Activated naive CD4-positive, alpha-beta T cell treated with anti-CD3 and anti-CD28 coated beads, Interleukin-2, amount 10 ng/mL, durations not matched to agents 7 days and 5 days (primary cell): ENCODE measurements around the gene COX8C.

Source experiments
- CTCF ChIA-PET: fragments of 350-600 bp; sonication (Branson Sonifier 250); formaldehyde crosslinking; loops from one replicate; lab custom pipeline; 2021; ENCODE audit warnings: antibody characterized with exemption; lab: Charles Lee
- DNase-seq: peaks from one replicate; pipeline ENCODE4 v3.0.0-alpha.2; 2020
- H3K27ac Mint-ChIP-seq: one replicate; pipeline ENCODE4 v1.8.0; 2021; ENCODE audit warnings: mild to moderate bottlenecking, moderate library complexity, mixed read lengths
- H3K27me3 Mint-ChIP-seq: one replicate; pipeline ENCODE4 v1.8.0; 2021; ENCODE audit warnings: mild to moderate bottlenecking, mixed read lengths
- H3K36me3 Mint-ChIP-seq: one replicate; pipeline ENCODE4 v1.8.0; 2021; ENCODE audit warnings: mixed read lengths
- H3K4me1 Mint-ChIP-seq: one replicate; pipeline ENCODE4 v1.8.0; 2021; ENCODE audit warnings: mixed read lengths
- H3K4me3 Mint-ChIP-seq: one replicate; pipeline ENCODE4 v1.8.0; 2021; ENCODE audit warnings: mild to moderate bottlenecking, moderate library complexity, mixed read lengths
- H3K9me3 Mint-ChIP-seq: one replicate; pipeline ENCODE4 v1.8.0; 2021; ENCODE audit warnings: mixed read lengths

Gene COX8C

GRCh38 chr14:93316716-93317115 is 30.3 kb upstream of the COX8C start:
- peaks cover 10% of the 10 kb centered on the region for H3K4me1 Mint-ChIP-seq
- CTCF ChIA-PET: no interaction called here
- DNase-seq: no peak
- no peak overlapping the region for H3K27ac Mint-ChIP-seq
- peaks cover 4% of the 10 kb centered on the region for H3K36me3 Mint-ChIP-seq
- H3K4me3 Mint-ChIP-seq: no peak overlapping the region
- H3K27me3 Mint-ChIP-seq: no peaks in the 10 kb centered on the region
- H3K9me3 Mint-ChIP-seq: no peaks in the 10 kb centered on the region

- DNase-seq: no peak
- CTCF ChIA-PET: interaction anchor here (1.3 kb wide), 1 partner anchor 83 kb away, joined by 3 read pairs; no protein-coding TSS in a partner anchor
- Mint-ChIP-seq H3K9me3 (no peaks in the 10 kb centered on the region), H3K4me1 (peaks cover 10% of the 10 kb centered on the region), H3K27ac (no peak overlapping the region), H3K27me3 (no peaks in the 10 kb centered on the region), H3K36me3 (peaks cover 5% of the 10 kb centered on the region), H3K4me3 (no peak overlapping the region)
Measured at GRCh38 chr14:93317210-93317874, 29.6 kb upstream of the COX8C start.

DNA sequence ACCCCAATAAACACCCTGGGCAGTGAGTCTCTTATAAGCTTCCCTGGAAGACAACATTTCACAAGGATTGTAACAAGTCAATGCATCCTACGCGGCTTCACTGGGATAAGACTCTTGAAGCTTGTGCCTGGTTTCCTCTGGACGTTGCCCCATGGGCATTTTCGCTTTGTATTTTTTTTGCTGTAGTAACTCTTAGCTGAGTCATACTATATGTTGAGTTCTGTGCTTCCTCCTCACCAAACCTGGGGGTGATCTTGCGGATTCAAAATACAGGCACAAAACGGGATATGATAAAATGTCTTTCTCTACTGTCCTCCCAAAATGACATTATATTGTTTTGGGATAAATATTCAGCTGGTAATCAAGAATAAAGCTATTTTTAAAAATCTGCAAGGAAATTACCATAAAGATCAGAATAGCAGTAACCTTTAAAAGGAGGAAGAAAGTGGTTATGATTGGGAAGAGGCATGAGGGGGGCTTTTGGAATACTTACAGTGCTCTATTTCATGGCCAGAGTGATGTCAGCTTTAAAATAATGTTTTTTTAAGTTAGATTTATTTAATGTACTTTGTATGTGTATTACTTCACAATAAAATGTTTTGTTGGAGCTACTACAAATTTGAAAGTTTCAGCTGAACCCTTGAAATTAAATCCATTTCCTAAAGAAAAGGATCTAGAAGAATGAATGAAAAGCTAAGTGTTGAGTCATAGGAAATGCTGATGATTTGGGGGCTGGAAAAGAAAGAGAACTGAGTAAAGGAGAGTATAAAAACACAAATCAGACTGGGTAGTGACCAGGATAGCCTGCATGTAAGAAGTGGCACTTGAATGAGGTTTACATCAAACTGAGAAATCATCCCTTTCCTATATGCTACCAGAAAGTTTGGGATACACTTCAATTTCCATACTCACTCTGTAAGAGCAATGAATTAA is 28.8 kb upstream of the COX8C start:
- no peaks in the 10 kb centered on the region for H3K27me3 Mint-ChIP-seq
- CTCF ChIA-PET: interaction anchor here (0.6 to 1.3 kb wide), 2 partner anchors 84 to 205 kb away, joined by 3 read pairs; no protein-coding TSS in a partner anchor
- H3K4me1 Mint-ChIP-seq: peaks cover 10% of the 10 kb centered on the region
- H3K36me3 Mint-ChIP-seq: peaks cover 5% of the 10 kb centered on the region
- DNase-seq: no peak
- H3K9me3 Mint-ChIP-seq: no peaks in the 10 kb centered on the region
- no peak overlapping the region for H3K4me3 Mint-ChIP-seq
- no peak overlapping the region for H3K27ac Mint-ChIP-seq

DNA sequence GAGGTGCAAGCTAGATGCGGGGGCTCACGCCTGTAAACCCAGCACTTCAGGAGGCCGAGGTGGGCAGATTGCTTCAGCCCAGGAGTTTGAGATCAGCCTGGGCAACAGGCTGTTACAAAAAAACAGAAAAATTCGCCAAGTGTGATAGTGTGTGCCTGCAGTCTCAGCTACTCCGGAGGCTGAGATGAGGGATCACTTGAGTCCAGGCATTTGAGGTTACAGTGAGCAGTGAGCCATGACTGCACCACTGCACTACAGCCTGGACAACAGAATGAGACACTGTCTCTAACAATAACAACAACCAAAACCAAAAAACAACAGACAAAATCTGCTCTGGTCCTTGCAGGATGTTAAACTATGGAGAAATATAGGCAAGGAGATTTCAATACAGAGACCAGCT is 28.1 kb upstream of the COX8C start:
- peaks cover 5% of the 10 kb centered on the region for H3K36me3 Mint-ChIP-seq
- no peak overlapping the region for H3K4me3 Mint-ChIP-seq
- CTCF ChIA-PET: interaction anchor here (1.3 kb wide), 1 partner anchor 85 kb away, joined by 3 read pairs; no protein-coding TSS in a partner anchor
- H3K27me3 Mint-ChIP-seq: no peaks in the 10 kb centered on the region
- DNase-seq: no peak
- H3K4me1 Mint-ChIP-seq: peaks cover 12% of the 10 kb centered on the region
- no peaks in the 10 kb centered on the region for H3K9me3 Mint-ChIP-seq
- no peak overlapping the region for H3K27ac Mint-ChIP-seq

- no peaks in the 10 kb centered on the region for H3K27me3 Mint-ChIP-seq
- no peak overlapping the region for H3K4me3 Mint-ChIP-seq
- H3K36me3 Mint-ChIP-seq: peaks cover 7% of the 10 kb centered on the region
- no peak overlapping the region for H3K27ac Mint-ChIP-seq
- CTCF ChIA-PET: no interaction called here
- DNase-seq: no peak
- no peaks in the 10 kb centered on the region for H3K9me3 Mint-ChIP-seq
- H3K4me1 Mint-ChIP-seq: peaks cover 12% of the 10 kb centered on the region
Measured at GRCh38 chr14:93319494-93319893, 27.5 kb upstream of the COX8C start.

DNA sequence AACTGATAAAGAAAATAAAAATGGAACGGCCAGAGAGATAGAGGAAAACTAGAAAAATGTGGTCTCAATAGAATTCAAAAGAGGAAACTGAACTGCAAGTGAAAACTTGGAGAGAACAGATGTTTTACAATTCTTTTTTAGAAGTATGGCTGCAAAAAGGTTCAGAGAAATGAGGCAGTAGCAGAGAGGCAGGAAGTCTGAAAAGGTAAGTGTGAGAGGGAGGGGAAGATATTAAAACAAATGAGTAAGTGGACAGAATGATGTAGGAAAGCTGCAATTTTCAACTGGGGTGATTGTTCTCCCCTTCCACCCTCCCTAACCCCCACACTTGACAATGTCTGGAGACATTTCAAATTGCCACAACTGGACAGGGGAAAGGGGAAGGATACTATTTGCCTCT is 27.0 kb upstream of the COX8C start:
- H3K4me3 Mint-ChIP-seq: no peak overlapping the region
- H3K4me1 Mint-ChIP-seq: peaks cover 12% of the 10 kb centered on the region
- CTCF ChIA-PET: no interaction called here
- DNase-seq: no peak
- no peaks in the 10 kb centered on the region for H3K27me3 Mint-ChIP-seq
- H3K27ac Mint-ChIP-seq: no peak overlapping the region
- H3K9me3 Mint-ChIP-seq: no peaks in the 10 kb centered on the region
- H3K36me3 Mint-ChIP-seq: peaks cover 11% of the 10 kb centered on the region

- Mint-ChIP-seq H3K27me3 (no peaks in the 10 kb centered on the region), H3K36me3 (peaks cover 11% of the 10 kb centered on the region), H3K4me3 (no peak overlapping the region), H3K27ac (no peak overlapping the region), H3K4me1 (peaks cover 12% of the 10 kb centered on the region), H3K9me3 (no peaks in the 10 kb centered on the region)
- no peak for DNase-seq
- CTCF ChIA-PET: no interaction called here
Measured at GRCh38 chr14:93320489-93320888, 26.5 kb upstream of the COX8C start.

GRCh38 chr14:93322929-93323599 is 23.9 kb upstream of the COX8C start:
- Mint-ChIP-seq H3K4me3 (no peak overlapping the region), H3K27me3 (no peaks in the 10 kb centered on the region), H3K9me3 (no peaks in the 10 kb centered on the region), H3K36me3 (peaks cover 12% of the 10 kb centered on the region), H3K4me1 (peaks cover 15% of the 10 kb centered on the region), H3K27ac (no peak overlapping the region)
- DNase-seq: no peak
- CTCF ChIA-PET: no interaction called here

- H3K36me3 Mint-ChIP-seq: peaks cover 12% of the 10 kb centered on the region
- no peak overlapping the region for H3K4me3 Mint-ChIP-seq
- H3K27ac Mint-ChIP-seq: no peak overlapping the region
- peaks cover 18% of the 10 kb centered on the region for H3K4me1 Mint-ChIP-seq
- no peaks in the 10 kb centered on the region for H3K27me3 Mint-ChIP-seq
- H3K9me3 Mint-ChIP-seq: no peaks in the 10 kb centered on the region
- no peak for DNase-seq
- CTCF ChIA-PET: no interaction called here
Measured at GRCh38 chr14:93323600-93324174, 23.3 kb upstream of the COX8C start.

GRCh38 chr14:93326196-93326595 is 20.8 kb upstream of the COX8C start:
- H3K36me3 Mint-ChIP-seq: peaks cover 12% of the 10 kb centered on the region
- H3K9me3 Mint-ChIP-seq: no peaks in the 10 kb centered on the region
- CTCF ChIA-PET: no interaction called here
- no peaks in the 10 kb centered on the region for H3K27me3 Mint-ChIP-seq
- H3K4me1 Mint-ChIP-seq: peaks cover 29% of the 10 kb centered on the region
- no peak for DNase-seq
- no peak overlapping the region for H3K27ac Mint-ChIP-seq
- H3K4me3 Mint-ChIP-seq: no peak overlapping the region

DNA sequence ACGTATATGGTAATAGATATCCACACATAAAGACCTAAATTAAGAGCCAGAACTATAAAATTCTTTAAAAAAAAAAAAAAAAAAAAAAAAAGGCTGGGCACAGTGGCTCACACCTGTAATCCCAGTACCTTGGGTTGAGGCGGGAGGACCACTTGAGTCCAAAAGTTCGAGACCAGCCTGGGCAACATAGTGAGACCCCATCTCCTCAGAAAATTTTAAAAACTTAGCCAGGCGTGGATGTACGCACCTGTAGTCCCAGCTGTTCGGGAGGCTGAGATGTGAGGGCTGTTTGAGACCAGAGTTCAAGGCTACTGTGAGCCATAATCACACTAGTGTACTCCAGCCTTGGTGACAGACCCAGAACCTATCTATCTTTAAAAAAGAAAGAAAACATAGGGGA is 18.4 kb upstream of the COX8C start:
- Mint-ChIP-seq H3K27ac (no peak overlapping the region), H3K9me3 (no peaks in the 10 kb centered on the region), H3K4me3 (no peak overlapping the region), H3K27me3 (no peaks in the 10 kb centered on the region), H3K4me1 (peaks cover 38% of the 10 kb centered on the region), H3K36me3 (peaks cover 9% of the 10 kb centered on the region)
- CTCF ChIA-PET: no interaction called here
- no peak for DNase-seq

GRCh38 chr14:93329965-93330608 is 16.9 kb upstream of the COX8C start:
- Mint-ChIP-seq H3K9me3 (no peaks in the 10 kb centered on the region), H3K27ac (no peak overlapping the region), H3K36me3 (peaks cover 3% of the 10 kb centered on the region), H3K27me3 (no peaks in the 10 kb centered on the region), H3K4me1 (peaks cover 53% of the 10 kb centered on the region), H3K4me3 (no peak overlapping the region)
- no peak for DNase-seq
- CTCF ChIA-PET: no interaction called here

DNA sequence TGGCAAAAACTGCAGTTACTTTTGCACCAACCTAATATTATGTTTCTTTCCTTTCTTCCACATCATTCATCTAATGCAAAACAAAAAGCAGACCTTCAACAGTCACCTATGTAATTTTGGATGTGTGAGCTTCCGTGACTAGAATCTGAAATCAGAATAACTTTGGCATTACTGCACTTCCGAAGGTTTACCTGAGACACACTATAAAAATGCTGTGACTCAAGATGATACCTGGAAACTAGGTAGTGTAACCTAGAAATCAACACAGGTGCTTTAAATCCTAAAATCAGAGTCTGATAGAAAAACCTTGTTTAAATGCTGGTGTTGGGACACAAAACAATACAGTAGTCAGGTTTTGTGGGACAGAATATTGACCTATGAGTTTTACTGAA is 16.4 kb upstream of the COX8C start:
- Mint-ChIP-seq H3K27me3 (no peaks in the 10 kb centered on the region), H3K9me3 (no peaks in the 10 kb centered on the region), H3K36me3 (peaks cover 3% of the 10 kb centered on the region), H3K27ac (no peak overlapping the region), H3K4me3 (peak overlapping the region; percentile 94), H3K4me1 (peaks cover 57% of the 10 kb centered on the region)
- CTCF ChIA-PET: no interaction called here
- no peak for DNase-seq
